Stimulated activated CD4-positive, alpha-beta T cell treated with anti-CD3 and anti-CD28 coated beads, Interleukin-2, amount 100 ng/mL, for 48 hours (primary cell): ENCODE measurements around the gene TIMP1.
"Not testable (repeated sequence)": the region's sequence is repeated elsewhere in the genome, so short reads cannot be mapped to it uniquely, and the experiment has no call there.

ENCODE experiments used
- DNase-seq, 2 donors: peaks; one replicate each; pipeline ENCODE4 v3.0.0-alpha.2; 2020

Gene TIMP1

DNA sequence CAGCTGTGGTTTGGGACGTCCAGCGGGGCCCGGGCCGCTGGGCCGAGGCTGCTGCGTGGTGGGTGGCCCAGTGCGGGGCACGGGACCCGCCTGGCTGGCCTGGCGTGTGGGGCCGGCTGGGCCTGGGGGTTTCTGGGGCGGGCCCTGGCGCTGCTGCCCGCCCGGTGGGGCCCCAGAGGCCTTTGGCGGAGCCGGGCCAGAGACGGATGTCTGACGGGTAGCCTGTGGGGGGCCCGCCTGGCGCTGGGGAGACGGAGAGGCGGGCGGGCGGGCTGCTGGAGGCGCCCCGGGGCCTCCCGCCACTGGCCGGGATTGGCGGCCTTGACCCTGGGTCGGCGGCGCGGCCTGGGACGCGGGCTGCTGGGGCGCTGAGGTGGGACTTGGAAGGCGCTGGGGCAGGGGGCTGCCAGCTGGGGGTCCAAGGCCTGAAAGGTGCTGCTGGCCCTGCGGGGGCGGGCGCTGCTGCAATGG lies 8.1 kb upstream of the TIMP1 start:
- no peak for DNase-seq

DNA sequence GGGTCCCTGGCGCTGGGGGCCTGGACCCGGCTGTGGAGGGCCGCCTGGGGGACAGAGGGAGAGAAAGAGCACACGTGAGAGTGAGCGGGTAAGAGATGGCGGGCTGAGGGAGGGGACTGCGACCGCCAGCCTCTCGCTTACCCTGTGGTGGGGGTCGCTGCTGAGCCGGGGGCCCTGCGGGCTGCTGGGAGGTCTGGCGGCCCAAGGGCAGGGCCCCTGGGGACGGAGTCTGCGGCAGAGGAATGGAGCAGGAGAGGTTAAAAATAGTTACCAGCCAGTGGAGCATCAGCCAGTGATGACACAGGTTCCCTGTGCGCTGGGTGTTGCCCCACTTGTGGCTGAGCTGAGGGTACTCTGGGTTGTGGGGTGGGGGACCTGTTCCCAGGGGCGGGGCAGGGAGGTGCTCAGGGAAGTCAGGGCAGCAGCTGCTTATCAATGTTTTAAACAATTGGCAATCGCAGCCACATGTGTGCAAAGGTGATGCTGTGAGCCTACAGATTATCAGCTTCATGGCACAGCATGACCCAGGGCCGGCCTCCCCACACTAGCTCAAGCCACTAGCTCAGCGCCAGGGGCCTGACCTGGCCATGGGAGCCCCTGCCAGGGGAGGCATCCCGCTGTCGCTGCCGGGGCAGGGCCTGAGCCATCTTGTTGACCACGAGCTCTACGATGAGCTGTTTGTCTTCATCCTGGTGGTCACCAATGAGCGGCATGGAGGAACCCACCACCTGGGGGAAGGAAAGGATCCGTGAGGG lies 7.5 kb upstream of the TIMP1 start:
- no peak for DNase-seq

DNA sequence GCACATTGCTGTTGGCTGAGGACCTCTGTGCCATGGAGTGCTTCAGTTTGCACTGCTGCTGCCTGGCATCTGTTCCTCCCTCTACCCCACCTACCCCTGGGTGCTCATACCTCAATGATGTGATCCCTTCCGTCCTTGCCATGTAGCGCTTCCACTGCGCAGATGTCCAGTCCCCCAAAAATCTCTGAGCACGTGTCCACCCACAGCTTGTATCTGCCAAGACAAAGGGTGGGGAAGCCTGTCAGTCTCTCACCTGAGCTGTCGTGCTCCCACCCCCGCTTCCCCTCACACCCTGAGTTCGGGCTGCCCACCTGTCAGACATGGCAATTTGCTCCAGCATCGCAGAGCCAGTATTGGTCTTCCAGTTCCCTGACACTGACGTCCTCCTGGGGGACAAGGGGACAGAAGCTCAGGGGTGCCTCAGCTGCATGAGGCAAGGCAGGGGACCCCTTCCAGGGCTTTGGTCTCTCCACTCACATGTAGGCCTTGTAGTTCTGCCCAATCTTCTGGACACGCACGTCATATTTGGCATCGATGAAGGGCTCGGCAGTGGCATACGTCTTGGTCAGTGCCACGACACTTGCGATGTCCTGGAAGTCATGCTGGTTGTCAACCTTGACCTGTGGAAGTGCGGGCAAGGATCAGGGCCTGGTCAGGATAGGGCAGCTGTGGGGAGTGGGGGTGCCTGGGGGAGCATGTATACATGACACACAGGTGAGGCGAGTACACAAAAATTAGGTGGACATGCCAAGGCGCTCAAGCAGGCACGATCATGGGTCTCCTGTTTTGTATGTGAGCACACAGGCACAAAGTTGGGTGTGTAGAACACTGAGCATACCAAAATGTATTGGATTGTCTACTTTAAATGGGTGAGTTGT lies 6.0 kb upstream of the TIMP1 start:
- no peak for DNase-seq

DNA sequence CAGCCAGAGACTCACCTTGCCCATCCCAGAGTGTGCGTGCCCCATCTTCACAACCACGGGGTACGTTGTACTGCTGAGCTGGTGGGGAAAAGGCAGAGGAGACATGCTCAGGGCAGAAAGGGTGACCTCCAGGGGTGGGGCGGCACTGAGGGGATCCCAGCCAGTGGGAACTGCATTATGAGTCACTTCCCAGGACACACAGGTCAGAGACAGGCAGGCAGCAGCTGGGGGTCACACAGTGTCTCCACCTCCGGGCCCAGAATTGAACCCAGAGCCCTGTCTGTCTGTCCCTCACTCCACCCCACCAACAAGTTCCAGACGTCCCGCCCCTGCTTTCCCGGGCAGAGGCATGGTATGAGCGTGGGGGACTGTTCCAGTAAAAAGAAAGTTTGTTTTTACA lies 4.8 kb upstream of the TIMP1 start:
- DNase-seq: no peak

DNA sequence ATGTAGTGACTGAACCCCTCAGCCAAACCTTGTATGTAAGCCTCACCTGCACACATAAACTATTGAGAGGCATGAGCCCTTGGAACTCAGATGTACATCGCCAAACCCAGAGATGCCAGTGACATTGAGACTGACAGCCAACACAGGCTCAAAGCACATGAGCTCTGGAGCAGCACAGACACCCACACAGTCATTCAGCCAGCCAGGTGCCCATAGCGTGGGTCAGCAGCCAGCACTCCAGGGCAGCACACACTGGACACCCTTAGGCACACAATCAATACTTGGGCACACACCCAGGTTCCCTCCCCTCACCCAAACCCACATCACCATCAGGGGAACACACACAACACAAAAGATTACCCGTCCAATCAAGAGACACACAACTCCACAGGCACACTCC lies 4.3 kb upstream of the TIMP1 start:
- no peak for DNase-seq

DNA sequence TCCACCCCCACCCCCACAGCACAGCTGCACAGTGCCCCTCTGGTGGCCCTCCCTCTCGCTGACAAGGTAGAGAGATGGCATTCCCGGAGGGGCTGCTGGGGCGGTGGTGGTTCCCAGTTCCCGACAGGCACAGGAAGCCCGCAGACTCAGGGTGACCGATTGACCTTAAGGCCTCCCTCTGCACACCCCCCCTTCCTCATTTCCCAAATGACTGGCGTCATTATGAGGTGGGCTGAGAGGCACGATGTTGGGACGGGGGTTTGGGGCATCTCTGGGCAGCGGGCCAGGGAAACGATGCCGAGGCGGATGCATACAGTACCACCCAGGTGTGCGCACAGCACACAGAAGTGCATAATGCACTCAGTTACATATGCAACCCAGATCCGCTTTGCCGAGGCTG lies 3.5 kb upstream of the TIMP1 start:
- no peak for DNase-seq

DNA sequence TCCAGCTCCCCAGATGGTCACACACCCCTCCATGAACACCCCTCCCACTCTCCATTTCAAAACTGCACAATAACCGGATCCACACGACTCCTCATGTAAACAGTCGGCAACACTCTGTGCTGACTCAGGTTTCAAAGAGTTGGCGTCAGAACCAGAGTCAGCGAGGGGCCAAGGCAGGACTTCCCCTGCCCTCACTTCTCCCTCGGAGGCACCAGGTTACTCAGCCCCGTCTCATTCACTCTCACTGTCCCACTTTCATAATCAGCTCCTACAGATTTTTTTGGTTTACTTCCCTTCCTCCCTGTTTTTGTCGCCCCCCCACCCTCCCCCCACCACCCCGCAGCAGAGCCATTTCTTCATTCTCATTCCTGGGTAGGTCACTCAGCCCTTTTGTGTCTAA lies 2.7 kb upstream of the TIMP1 start:
- peak in 1 of 2 donors; percentile 27 for DNase-seq

DNA sequence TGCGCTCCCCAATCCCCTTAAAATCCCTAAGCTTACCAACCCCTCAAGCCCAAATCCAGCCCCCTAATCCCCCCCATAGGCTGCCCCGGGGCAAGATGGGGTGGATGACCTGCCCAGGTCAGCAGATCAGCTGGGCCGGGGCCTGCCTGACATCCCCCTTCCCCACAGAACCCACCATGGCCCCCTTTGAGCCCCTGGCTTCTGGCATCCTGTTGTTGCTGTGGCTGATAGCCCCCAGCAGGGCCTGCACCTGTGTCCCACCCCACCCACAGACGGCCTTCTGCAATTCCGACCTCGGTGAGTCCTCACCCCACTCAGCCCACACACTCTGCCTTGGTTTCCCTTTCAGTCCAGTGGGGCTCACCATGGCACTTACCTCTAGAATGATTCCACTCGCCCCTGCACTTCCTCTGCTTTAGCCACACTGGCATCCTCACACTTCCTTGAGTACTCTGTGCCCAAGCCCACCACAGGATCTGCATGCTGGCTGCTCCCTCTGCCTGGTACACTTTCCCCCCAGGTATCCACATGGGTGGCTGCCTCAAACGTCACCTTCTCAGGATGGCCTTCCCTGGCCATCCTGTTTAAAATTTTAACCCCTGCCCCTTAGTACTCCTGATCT lies 1.1 kb downstream of the TIMP1 start:
- no peak for DNase-seq

DNA sequence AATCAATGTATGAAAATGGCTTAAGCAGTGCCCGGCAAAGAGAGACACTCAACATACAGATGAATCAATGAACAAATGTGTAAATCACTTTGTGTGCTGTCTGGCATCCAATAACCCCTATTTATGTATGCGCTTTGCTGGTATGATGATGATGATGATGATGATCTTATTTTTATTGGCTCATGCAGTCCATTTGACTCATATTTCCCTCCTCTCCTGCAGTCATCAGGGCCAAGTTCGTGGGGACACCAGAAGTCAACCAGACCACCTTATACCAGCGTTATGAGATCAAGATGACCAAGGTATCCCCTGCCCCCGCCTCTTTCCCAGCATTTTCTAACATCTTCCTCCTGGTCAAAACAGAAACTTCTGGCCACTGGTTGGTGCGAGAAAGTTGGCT lies 2.5 kb downstream of the TIMP1 start:
- DNase-seq: no peak

DNA sequence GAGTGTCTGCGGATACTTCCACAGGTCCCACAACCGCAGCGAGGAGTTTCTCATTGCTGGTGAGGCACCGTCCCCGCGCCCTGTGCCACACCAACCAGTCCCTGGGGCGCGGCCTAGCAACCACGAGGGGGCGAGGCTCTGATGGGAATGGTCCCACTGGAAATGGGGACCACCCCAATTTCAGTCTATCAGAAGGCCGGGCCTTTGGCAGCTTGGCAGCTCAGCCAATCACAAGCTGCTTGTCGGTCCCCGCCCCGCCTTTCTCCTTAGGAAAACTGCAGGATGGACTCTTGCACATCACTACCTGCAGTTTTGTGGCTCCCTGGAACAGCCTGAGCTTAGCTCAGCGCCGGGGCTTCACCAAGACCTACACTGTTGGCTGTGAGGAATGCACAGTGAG lies 3.0 kb downstream of the TIMP1 start:
- no peak for DNase-seq

DNA sequence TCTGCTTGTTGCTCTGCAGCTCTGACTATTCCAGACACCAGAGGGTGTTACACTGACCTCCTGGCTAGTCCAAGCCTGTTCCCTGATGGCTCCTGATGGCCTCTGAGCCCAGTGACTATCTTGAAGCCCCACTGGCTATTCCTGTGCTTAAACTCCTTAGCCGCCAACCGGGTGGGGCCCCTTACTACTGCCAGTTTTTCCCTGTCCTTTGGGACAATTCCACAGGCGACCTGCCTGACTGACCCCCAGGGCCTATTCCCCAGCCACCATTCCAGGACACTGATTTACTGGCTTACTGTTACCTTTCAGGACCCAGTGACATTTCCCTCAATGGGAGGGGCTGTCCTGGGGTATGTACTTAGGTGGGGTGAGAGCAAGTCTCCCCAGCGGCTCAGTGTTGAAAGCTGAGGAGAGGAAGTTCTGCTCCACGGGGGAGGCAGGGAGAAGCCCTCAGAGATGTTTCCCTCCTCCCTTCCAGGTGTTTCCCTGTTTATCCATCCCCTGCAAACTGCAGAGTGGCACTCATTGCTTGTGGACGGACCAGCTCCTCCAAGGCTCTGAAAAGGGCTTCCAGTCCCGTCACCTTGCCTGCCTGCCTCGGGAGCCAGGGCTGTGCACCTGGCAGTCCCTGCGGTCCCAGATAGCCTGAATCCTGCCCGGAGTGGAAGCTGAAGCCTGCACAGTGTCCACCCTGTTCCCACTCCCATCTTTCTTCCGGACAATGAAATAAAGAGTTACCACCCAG lies 4.0 kb downstream of the TIMP1 start:
- no peak for DNase-seq

DNA sequence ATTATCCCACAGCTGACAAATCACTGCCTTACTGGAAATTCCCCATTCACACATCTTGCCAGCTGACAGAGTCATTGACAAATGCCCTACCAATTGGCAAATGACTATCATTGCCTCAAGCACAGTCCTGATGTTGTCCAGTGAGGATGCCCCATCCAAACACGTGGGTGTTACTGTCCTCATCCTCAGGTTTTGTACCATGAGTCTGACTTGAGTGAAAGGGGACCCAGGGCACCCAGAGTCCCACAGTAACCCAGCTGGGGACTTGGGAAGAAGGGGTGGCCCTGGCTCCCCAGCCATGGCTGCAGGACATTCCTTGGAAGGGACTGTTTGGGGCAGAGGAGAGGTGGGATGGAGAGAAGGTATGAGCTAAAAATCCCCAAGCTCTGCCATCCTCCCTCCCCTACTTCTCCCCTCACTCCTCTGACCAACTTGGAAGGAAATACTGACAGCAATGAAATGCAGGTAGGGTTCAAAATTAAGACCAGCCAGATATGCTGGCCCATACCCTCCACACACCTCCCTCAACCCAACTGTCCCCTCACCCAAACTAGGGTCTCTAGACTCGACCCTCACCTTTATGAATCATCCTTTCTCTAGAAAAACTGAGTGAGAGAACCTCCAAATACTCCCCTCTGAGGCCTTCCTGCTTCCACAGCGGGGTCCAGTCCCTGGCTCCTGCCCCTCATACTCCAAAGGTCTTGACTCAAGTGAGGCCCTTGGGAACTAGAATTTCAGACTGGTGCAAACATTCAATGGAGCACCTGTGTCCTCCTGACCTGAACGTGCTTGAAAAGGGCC lies 5.1 kb downstream of the TIMP1 start:
- no peak for DNase-seq

DNA sequence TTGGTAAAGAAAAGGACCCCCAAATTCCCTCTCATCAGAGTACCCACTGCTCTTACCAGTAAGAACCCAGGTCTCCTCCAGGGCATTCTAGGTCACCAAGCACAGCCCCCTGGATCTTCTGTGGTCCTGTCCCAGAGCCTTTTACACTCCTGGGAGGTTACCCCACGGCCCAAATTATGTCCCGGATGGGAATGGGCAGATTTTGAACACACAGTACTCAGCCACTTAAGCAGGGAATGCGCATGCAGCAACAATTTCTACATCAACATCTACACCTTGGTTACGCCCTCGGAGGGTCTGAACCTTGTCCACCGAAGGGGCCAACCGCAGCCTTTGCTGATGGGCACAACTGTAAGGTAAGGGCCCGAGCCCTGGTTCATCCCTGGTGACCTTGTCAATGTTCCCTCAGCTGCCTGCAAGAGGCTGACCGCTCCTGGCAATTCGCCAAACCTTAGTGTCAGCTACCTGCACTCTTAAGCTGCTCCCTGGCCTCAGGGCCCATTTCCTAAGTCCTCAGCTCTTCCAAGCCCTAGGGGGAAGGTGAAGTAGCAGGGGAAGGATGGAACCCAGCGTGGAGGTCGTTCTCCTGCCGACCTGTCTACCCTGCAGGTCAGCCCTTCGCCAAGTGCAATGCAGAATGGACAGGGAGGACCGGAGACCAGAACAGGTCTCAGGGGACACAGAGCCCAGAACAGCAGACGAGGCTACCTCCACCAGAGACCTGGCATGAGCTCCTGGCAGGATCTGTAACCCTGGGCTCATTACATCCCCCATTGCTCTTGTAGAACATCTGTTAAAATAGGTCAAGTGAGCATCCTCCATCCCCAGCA lies 5.9 kb downstream of the TIMP1 start:
- no peak for DNase-seq

DNA sequence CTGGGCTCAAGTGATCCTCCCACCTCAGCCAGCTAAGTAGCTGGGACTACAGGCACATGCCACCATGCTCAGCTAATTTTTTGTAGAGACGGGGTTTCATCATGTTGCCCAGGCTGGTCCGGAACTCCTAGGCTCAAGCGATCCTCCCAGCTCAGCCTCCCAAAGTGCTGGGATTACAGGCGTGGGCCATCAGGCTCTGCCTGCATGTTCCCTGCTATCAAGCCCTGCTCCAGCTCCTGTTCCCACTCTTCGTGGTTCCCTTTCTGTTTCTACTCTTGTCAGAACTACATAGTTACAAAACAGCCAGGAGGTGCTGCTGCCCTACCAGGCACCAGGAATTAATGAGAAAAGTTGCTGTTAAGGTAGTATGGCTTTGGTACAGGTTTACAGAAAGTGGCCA lies 8.7 kb downstream of the TIMP1 start:
- DNase-seq: no peak

DNA sequence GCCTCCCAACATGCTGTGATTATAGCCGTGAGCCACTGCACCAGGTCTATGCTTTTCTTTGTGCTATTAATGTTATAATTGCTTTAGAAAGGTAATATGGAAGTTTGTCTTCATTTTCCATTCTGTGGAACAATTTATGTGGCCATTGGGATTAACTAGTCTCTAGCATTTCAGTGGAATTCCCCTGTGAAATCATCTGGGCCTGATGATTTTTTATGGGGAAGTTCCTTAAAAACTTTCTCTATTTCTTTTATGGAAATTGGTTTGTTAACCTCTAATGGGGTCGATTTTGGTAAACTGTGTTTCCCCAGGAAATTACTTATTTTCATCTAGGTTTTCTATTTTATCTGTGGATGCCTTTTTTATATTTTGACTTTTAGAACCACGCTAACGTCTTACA lies 11.3 kb downstream of the TIMP1 start:
- DNase-seq: no peak

DNA sequence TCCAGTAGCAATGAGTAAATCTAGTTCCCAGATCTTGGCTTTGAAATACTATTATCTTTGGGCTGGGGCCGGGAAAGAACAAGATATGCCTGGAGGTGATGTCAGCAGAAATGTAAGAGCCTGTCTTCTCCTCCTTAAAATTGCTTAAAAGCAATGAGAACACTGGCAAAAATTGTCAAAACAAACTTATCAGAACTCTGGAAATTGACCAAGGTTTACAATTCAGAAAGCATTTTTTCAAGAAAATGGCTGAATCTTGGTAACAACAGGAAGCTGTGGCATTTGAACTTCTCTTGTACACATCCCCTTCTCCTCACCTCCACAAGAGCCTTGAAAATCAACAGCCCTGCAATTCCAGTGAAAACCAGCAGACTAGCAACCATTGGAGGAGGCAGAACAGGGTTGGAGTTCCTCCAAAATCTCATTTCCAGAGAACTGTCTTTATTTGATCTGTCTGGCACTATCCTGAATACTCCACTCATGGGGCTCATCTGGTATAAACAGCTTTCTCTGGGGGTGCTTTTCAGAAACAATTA lies 13.5 kb downstream of the TIMP1 start:
- no peak for DNase-seq

DNA sequence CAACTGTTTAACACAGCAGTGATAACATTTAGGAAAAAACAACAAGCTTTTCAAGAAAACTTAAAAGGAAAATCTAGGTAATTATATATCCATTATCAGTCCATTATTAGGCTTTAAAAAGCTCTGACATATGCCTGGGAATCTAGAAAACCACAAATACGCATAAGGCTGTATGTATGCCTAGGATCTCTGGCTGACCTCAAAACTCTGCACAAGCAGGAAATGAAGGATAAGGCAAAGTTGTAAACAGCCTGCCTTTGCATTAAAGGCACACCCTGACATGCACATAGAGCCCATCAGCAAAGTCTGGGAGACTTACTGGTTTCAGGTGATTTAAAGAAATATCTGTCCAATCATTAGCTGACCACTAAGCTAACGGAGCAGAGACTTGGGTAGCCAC lies 14.0 kb downstream of the TIMP1 start:
- no peak for DNase-seq

DNA sequence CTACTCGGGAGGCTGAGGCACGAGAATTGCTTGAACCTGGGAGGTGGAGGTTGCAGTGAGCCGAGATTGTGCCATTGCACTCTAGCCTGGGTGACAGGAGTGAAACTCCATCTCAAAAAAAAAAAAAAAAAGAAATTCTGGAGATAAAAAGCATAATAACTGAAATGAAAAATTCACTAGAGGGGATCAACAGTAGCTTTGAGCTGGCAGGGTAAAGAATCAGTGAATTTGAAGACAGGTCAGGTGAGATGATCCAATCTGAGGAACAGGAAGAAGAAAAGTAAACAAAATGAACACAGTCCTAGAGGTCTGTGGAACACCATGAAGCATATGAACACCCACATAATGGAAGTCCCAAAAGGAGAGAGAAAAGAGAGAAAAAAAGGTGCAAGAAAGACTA lies 15.0 kb downstream of the TIMP1 start:
- no peak for DNase-seq

DNA sequence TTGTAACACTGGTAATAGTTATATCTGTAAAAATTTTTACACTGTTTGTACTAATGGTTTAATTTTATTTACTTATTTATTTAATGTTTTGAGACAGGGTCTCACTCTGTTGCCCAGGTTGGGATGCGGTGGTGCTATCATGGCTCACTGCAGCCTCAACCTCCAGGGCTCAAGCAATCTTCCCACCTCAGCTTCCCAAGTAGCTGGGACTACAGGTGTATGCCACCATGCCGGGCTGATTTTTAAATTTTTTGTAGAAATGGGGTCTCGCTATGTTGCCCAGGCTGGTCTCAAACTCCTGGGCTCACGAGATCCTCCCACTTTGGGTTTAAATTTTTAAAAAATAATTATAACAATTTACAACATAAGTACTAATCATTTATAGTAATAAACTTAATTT lies 20.9 kb downstream of the TIMP1 start:
- not testable (repeated sequence) for DNase-seq

DNA sequence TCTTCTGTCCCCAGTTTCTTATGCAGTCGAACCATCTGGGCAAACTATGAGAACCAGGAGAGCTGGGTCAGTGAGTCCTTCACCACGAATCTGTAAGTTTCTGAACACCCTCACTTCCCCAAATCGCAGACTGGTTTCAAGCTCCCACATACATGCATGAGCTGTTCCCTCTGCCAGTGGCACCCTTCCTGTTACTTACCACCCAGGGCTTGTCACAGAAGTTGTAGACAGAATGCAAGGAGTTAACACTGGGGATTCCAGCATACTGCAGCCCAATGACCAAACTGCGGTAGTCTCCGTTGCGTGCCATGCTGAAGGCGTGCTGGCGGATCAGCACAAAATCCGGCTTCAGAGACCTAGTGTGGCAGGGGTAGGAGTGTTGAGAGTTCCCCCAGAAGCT lies 22.8 kb downstream of the TIMP1 start:
- DNase-seq: no peak

DNA sequence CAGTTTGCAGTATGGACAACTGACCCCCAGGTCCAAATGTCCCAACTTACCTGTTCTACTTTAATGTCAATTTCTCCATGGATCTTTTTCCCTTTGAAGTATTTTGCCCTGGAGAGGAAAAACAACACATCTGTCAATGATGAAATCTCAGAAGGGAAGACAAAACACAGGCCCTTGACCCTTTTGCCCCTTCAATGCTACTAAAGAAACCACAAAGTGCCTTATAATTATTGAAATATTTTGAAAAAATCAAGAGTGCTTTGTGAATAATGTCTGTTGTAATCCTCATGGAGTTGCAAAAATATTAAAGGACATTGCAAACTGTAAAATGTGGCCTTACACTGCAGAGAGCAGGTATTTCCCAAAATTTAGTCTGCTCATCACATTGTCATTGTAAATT lies 24.9 kb downstream of the TIMP1 start:
- no peak for DNase-seq
